HG02852 (cell line): Measurements from ENCODE around the gene MLLT1.

Source experiments
- ATAC-seq: cut with Tn5 transposase; IDR thresholded peaks from one replicate; pipeline ENCODE4 v1.9.1; 2021; ENCODE audit warnings: mild to moderate bottlenecking, moderate library complexity; ENCODE audit not compliant: unreplicated experiment

MLLT1 gene

GRCh38 chr19:6223461-6224307 is 56.1 kb downstream of the MLLT1 start:
- ATAC-seq, result no peak

- no peak for ATAC-seq
Measured at GRCh38 chr19:6222884-6223283, 56.9 kb downstream of the MLLT1 start.

GRCh38 chr19:6221878-6222746 is 57.7 kb downstream of the MLLT1 start:
- ATAC-seq, result no peak

GRCh38 chr19:6221220-6221877 is 58.4 kb downstream of the MLLT1 start:
- ATAC-seq, result no peak

GRCh38 chr19:6220385-6221191 is 59.2 kb downstream of the MLLT1 start:
- ATAC-seq, result no peak

GRCh38 chr19:6219586-6220290 is 60.0 kb downstream of the MLLT1 start:
- ATAC-seq, result no peak

- no peak for ATAC-seq
Measured at GRCh38 chr19:6219147-6219525, 60.6 kb downstream of the MLLT1 start.

GRCh38 chr19:6218491-6219146 is 61.2 kb downstream of the MLLT1 start:
- ATAC-seq, result no peak

GRCh38 chr19:6217752-6218334 is 61.9 kb downstream of the MLLT1 start:
- ATAC-seq, result no peak

GRCh38 chr19:6216996-6217751 is 62.6 kb downstream of the MLLT1 start:
- no peak for ATAC-seq

GRCh38 chr19:6216236-6216995 is 63.4 kb downstream of the MLLT1 start:
- no peak for ATAC-seq

GRCh38 chr19:6215701-6216235 is 64.0 kb downstream of the MLLT1 start:
- ATAC-seq, result no peak

GRCh38 chr19:6214881-6215541 is 64.8 kb downstream of the MLLT1 start:
- no peak for ATAC-seq

GRCh38 chr19:6213696-6214641 is 65.8 kb downstream of the MLLT1 start:
- ATAC-seq, result no peak

GRCh38 chr19:6213266-6213595 is 66.5 kb downstream of the MLLT1 start:
- no peak for ATAC-seq
